Smooth muscle cell (in vitro differentiated cells): ENCODE results near the gene COQ8A. TPM values are rescaled to one million over a fixed set of nuclear protein-coding genes. Genes with fewer than 3 reads are reported as not detected.

Source experiments
- DNase-seq: peaks from one replicate; lab custom pipeline; 2025; ENCODE audit not compliant: unreplicated experiment; lab: John Stamatoyannopoulos, UW
- H2AFZ ChIP-seq: fragments of 200-600 bp; sonication (generic); 2 replicates; pipeline ENCODE4 v1.6.0; 2016; ENCODE audit warnings: antibody characterized with exemption, low read depth, mild to moderate bottlenecking
- H3F3A ChIP-seq: fragments of 200-600 bp; sonication (generic); 2 replicates; pipeline ENCODE4 v1.6.0; 2017; ENCODE audit warnings: antibody characterized with exemption, low read depth
- H3K27ac ChIP-seq: fragments of 200-600 bp; sonication (generic); 2 replicates; pipeline ENCODE4 v1.5.1; 2016; ENCODE audit warnings: low read depth, mild to moderate bottlenecking
- H3K27me3 ChIP-seq: fragments of 200-600 bp; sonication (generic); 2 replicates; pipeline ENCODE4 v1.6.1; 2016; ENCODE audit warnings: low read depth, mild to moderate bottlenecking
- H3K36me3 ChIP-seq: fragments of 200-600 bp; sonication (generic); 2 replicates; pipeline ENCODE4 v1.5.1; 2016; ENCODE audit warnings: low read depth
- H3K4me1 ChIP-seq: fragments of 200-600 bp; sonication (generic); 2 replicates; pipeline ENCODE4 v1.5.1; 2016; ENCODE audit warnings: low read depth
- H3K4me2 ChIP-seq: fragments of 200-600 bp; sonication (generic); 2 replicates; pipeline ENCODE4 v1.6.0; 2016; ENCODE audit warnings: mild to moderate bottlenecking
- H3K4me3 ChIP-seq: fragments of 200-600 bp; sonication (generic); 2 replicates; pipeline ENCODE4 v1.5.1; 2016; ENCODE audit warnings: mild to moderate bottlenecking
- H3K79me2 ChIP-seq: fragments of 200-600 bp; sonication (generic); 2 replicates; pipeline ENCODE4 v1.6.0; 2016; ENCODE audit warnings: low read depth, mild to moderate bottlenecking
- H3K9ac ChIP-seq: fragments of 200-600 bp; sonication (generic); 2 replicates; pipeline ENCODE4 v1.6.0; 2016; ENCODE audit warnings: low read depth
- H3K9me3 ChIP-seq: fragments of 200-600 bp; sonication (generic); replicated peaks from 2 replicates; pipeline ENCODE4 v1.5.1; 2016; ENCODE audit warnings: low read depth
- H4K20me1 ChIP-seq: fragments of 200-600 bp; sonication (generic); 2 replicates; pipeline ENCODE4 v1.6.0; 2016; ENCODE audit warnings: low read depth
- WGBS: methylation state at CpG from one replicate; pipeline ENCODE4 v1.1.7; 2016; ENCODE audit warnings: low lambda C conversion rate; 5-methylcytosine and 5-hydroxymethylcytosine counted together
- polyA plus RNA-seq: library from polyadenylated mRNA; unstranded; fragments of >200 nt; fragmentation: Nextera tagmentation; extraction: Ambion mirVana; gene quantifications from 2 replicates; pipeline ENCODE4 v1.2.1, GENCODE V29; 2016
- small RNA-seq: library from RNA; depleted of rRNA; stranded (forward); fragments of <200 nt; gene quantifications from one replicate; pipeline ENCODE3, GENCODE V24; 2014
- total RNA-seq: library from RNA; depleted of rRNA; stranded (reverse); fragments of >200 nt; gene quantifications from 2 replicates; pipeline ENCODE4 v1.2.3, GENCODE V29; 2014
- TF ChIP-seq, protein P1 (sequence below): fragments of 200-600 bp; sonication (generic); IDR thresholded peaks from 2 replicates; pipeline ENCODE4 v1.5.1; 2017; ENCODE audit warnings: borderline replicate concordance, mild to moderate bottlenecking, antibody characterized with exemption; ENCODE audit not compliant: insufficient read depth, poor library complexity, severe bottlenecking

The COQ8A gene
- total and polyA plus RNA-seq, 2 experiments from 2014 or later: 3.1 to 3.4 TPM

DNA sequence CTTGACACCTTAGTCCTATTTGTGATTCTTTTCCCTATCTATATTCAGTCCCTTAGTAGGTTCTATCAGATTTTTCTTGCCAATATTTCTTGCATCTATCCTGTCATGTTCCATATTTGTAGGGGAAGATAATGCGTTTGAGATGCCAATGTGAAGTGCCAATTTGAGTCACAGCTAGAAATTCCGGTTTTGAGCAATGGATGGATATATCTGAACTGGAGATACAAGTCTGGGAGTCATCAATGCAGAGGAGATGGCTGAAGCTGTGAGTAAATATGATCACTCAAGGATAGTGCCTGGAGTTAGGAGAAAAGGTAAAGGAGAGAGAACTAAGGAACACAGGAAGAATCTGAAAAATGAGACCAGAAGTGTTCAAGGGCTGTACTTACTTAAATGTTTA is 93.8 kb downstream of the COQ8A start:
- Histone ChIP-seq H3K27me3 (no peaks in the 10 kb centered on the region), H3F3A (no peaks in the 10 kb centered on the region), H3K79me2 (no peaks in the 10 kb centered on the region), H3K36me3 (peaks cover 9% of the 10 kb centered on the region), H3K4me3 (no peak overlapping the region), H3K9ac (no peak overlapping the region), H3K4me1 (no peaks in the 10 kb centered on the region), H3K27ac (no peak overlapping the region), H2AFZ (no peak overlapping the region), H3K9me3 (no peaks in the 10 kb centered on the region), H3K4me2 (no peak overlapping the region), H4K20me1 (no peaks in the 10 kb centered on the region)
- no peak for DNase-seq
- TF ChIP-seq, protein P1, sequence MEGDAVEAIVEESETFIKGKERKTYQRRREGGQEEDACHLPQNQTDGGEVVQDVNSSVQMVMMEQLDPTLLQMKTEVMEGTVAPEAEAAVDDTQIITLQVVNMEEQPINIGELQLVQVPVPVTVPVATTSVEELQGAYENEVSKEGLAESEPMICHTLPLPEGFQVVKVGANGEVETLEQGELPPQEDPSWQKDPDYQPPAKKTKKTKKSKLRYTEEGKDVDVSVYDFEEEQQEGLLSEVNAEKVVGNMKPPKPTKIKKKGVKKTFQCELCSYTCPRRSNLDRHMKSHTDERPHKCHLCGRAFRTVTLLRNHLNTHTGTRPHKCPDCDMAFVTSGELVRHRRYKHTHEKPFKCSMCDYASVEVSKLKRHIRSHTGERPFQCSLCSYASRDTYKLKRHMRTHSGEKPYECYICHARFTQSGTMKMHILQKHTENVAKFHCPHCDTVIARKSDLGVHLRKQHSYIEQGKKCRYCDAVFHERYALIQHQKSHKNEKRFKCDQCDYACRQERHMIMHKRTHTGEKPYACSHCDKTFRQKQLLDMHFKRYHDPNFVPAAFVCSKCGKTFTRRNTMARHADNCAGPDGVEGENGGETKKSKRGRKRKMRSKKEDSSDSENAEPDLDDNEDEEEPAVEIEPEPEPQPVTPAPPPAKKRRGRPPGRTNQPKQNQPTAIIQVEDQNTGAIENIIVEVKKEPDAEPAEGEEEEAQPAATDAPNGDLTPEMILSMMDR: no peak
- 63% methylated on average over 2 of the region's 2 CpGs for WGBS

DNA sequence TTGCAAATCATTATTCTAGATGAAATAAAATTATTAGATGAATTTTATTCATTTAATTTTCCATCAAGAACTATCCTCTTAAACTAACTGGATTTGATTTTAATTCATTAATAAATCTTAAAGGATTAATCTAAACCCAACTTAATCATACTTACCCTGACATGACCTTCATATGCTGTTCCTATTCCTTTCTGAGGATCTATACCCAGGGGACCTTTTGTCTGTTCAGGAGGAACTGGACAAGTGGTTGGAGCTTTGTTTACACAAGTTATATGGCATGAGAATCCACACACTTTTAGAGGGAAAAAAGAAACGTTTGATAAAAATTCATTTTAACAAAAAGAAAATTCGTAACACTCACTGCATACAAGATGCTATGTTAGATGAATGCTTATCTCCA is 95.2 kb downstream of the COQ8A start:
- H2AFZ ChIP-seq: no peak overlapping the region
- 96% methylated on average over 2 of the region's 2 CpGs for WGBS
- peaks cover 9% of the 10 kb centered on the region for H3K36me3 ChIP-seq
- no peak overlapping the region for H3K27ac ChIP-seq
- no peak overlapping the region for H3K9ac ChIP-seq
- no peaks in the 10 kb centered on the region for H3K4me1 ChIP-seq
- no peak overlapping the region for H3K4me2 ChIP-seq
- no peak overlapping the region for H3K4me3 ChIP-seq
- H3F3A ChIP-seq: no peaks in the 10 kb centered on the region
- no peaks in the 10 kb centered on the region for H3K9me3 ChIP-seq
- no peaks in the 10 kb centered on the region for H3K79me2 ChIP-seq
- H3K27me3 ChIP-seq: no peaks in the 10 kb centered on the region
- DNase-seq: no peak
- no peaks in the 10 kb centered on the region for H4K20me1 ChIP-seq
- TF ChIP-seq, protein P1: no peak

DNA sequence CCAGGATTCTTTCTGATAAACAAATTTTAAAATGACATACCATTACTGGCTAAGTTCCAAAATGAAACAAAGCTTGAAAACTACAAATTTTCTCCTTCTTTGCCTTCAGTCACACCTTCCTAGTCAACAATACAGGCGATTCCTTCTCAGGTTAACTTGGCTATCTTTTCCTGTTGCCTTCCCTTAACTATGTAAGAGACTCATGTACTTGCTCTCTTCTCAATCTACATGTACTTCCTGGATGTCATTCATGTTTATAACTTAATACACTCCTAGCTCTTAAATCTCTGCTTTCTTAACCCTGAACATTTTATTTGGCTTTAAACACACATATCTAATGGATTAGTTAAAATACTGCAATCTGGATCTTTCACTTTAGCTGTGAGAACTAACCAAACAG is 97.0 kb downstream of the COQ8A start:
- DNase-seq: no peak
- Histone ChIP-seq H3K4me2 (no peak overlapping the region), H3K4me3 (no peak overlapping the region), H3K27ac (no peak overlapping the region), H3K9ac (no peak overlapping the region), H3K9me3 (no peaks in the 10 kb centered on the region), H3K79me2 (no peaks in the 10 kb centered on the region), H2AFZ (no peak overlapping the region), H4K20me1 (no peaks in the 10 kb centered on the region), H3K4me1 (no peaks in the 10 kb centered on the region), H3K27me3 (no peaks in the 10 kb centered on the region), H3K36me3 (peaks cover 9% of the 10 kb centered on the region), H3F3A (no peaks in the 10 kb centered on the region)
- TF ChIP-seq, protein P1: no peak
- 92% methylated on average over 1 of the region's 1 CpG for WGBS

Small RNA genes within 50 kb of the gene (small RNA-seq; reads per million reads assigned to genes)
- not detected for gene AL353689.1

Other genes starting within 250 kb of the COQ8A start
- gene ITPKB, start 201.0 kb upstream of the COQ8A start, total RNA-seq: 8.9 and 12.5 TPM in 2 replicates
- 11.4 and 12.2 TPM in 2 replicates for gene ITPKB, start 201.0 kb upstream of the COQ8A start, polyA plus RNA-seq
- 5.7 and 7.8 TPM in 2 replicates for gene PSEN2, start 69.7 kb upstream of the COQ8A start, total RNA-seq
- 2.4 and 3.5 TPM in 2 replicates for gene PSEN2, start 69.7 kb upstream of the COQ8A start, polyA plus RNA-seq